CD4-positive, alpha-beta T cell treated with Interleukin-17A for 4 hours (primary cell): ENCODE data around the gene PPP1R9B.

Experiments
- DNase-seq: peaks from one replicate; pipeline ENCODE4 v3.0.0-alpha.2; 2020; ENCODE audit warnings: mixed read lengths

Gene PPP1R9B

GRCh38 chr17:50088952-50089825, 61.3 kb downstream of the PPP1R9B start:
- DNase-seq, result no peak

DNA sequence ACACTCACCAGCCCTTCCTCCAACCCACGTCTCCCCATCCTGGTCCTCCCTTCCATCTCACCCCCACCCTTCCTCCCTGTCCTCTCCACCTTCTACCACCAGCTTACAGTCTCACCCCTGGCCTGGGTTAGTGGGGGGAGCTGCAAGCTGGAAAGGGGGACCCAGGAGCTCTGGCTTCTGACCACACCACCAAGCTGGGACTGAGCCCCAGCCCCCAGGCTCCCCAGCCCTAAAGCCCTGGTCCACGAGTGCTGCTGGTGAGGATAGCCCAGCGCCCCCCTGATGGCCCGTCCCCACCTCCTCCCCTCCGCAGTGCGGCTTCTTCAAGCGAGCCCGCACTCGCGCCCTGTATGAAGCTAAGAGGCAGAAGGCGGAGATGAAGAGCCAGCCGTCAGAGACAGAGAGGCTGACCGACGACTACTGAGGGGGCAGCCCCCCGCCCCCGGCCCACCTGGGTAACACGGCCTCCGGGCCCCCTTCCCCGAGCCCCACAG, 62.5 kb downstream of the PPP1R9B start:
- no peak for DNase-seq

DNA sequence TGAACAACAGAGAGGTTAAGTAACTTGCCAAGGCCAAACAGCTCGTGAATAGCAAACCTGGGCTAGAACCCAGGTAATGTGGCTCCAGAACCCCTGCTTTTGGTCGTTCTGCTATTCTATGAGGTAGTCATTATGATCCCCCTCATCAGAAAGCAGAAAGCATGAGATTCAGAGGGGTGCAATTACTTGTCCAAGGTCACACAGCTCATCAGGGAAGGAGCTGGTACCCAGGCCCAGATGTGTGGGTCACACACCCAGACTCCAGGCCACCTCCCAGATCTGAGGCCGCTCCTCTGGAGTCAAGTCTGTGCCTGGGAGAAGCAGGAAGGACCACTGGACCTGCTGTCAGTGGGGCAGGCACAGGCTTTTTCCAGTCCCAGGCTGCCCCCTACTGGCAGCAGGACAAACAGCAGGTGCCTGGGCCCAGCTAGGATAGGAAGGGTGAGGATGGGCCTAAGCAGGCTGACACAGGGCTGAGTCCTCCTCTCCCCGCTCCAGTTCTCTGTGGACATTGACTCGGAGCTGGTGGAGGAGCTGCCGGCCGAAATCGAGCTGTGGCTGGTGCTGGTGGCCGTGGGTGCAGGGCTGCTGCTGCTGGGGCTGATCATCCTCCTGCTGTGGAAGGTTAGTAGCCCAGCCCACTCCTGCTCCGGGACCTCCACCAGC, 63.1 kb downstream of the PPP1R9B start:
- peak; percentile 82 for DNase-seq
